ENCODE data around the gene ZBTB7C. TPM values are rescaled to one million over a fixed set of nuclear protein-coding genes. Genes with fewer than 3 reads are reported as not detected.

The ZBTB7C gene
- total and polyA plus RNA-seq, 2 of the 8 experiments (the other 6 are each of a cell fraction or from before 2014, with no cell fraction given), result 0.15 to 0.45 TPM

GRCh38 chr18:48413342-48413741 lies 4.2 kb upstream of the ZBTB7C start:
- H3K23me2 ChIP-seq (ENCODE audit: low read depth, low read length), result peaks cover 11% of the 10 kb centered on the region; the same call in 1 of the 2 replicates
- no peaks in the 10 kb centered on the region for H3K79me2 ChIP-seq (ENCODE audit: control insufficient read depth in 1 of 2, insufficient read depth in 2 of 2, low read length in 2 of 2)
- no peak overlapping the region for H4K5ac ChIP-seq (ENCODE audit: insufficient read length, low read depth, low read length)
- H2BK5ac ChIP-seq (ENCODE audit: low read depth, low read length), result no peak overlapping the region
- no peak overlapping the region for H3K27ac ChIP-seq (ENCODE audit: low read depth, low read length)
- no peak overlapping the region for H2AFZ ChIP-seq (ENCODE audit: low read length)
- POLR2A ChIA-PET (ENCODE audit: partially characterized antibody), result no interaction called here
- H3K14ac ChIP-seq (ENCODE audit: insufficient read length), result no peak overlapping the region
- no peak overlapping the region for H3K18ac ChIP-seq (ENCODE audit: extremely low read depth, low read length)
- H3K4me3 ChIP-seq (ENCODE audit: extremely low read depth in 1 of 4, insufficient read depth in 2 of 4, low read depth in 3 of 4, low read length in 4 of 4), result no peak overlapping the region
- H3K56ac ChIP-seq (replicated peaks; ENCODE audit: insufficient read length, low read depth, low read length), result no peak overlapping the region
- DNase-seq (ENCODE audit: low read depth in 1 of 2, low spot score in 2 of 2) (no peak), FAIRE-seq (no peak)
- peaks cover 0 to 1% of the 10 kb centered on the region in 2 experiments for H4K20me1 ChIP-seq (replicated peaks in 1 of 2; ENCODE audit: control insufficient read depth in 1 of 2, insufficient read depth in 2 of 2, low read length in 2 of 2)
- H2BK15ac ChIP-seq (ENCODE audit: low read length), result no peak overlapping the region
- H3K27me3 ChIP-seq (replicated peaks in 1 of 4; ENCODE audit: control insufficient read depth in 3 of 4, extremely low read depth in 1 of 4, insufficient read depth in 3 of 4, low read length in 3 of 4), result peaks cover 2 to 30% (median 22%) of the 10 kb centered on the region in 4 experiments
- no peak overlapping the region for H3K4ac ChIP-seq (replicated peaks; ENCODE audit: insufficient read length, low read depth, low read length)
- no peak overlapping the region for H2AK5ac ChIP-seq (ENCODE audit: low read depth, low read length)
- no peak overlapping the region for H2BK20ac ChIP-seq (ENCODE audit: low read length)
- H3K23ac ChIP-seq (ENCODE audit: insufficient read length), result no peak overlapping the region
- no peak overlapping the region for H2BK12ac ChIP-seq (ENCODE audit: low read depth, low read length)
- no peak overlapping the region for H4K8ac ChIP-seq (ENCODE audit: extremely low read depth, insufficient read depth, low read length)
- WGBS, 2 experiments (ENCODE audit: extremely low coverage in 1 of 2, insufficient coverage in 1 of 2, insufficient read length in 1 of 2, insufficient replicate concordance in 2 of 2, low coverage in 1 of 2, low lambda C conversion rate in 2 of 2, missing lambda C conversion rate in 1 of 2), result 88% methylated on average over 3 of the region's 3 CpGs; no CpG with 5 or more reads in 1 of the 2 experiments
- no peak overlapping the region for H3K4me2 ChIP-seq (ENCODE audit: insufficient read depth in 1 of 2, low read depth in 2 of 2, low read length in 2 of 2)
- H3K36me3 ChIP-seq (ENCODE audit: control insufficient read depth in 2 of 4, insufficient read depth in 4 of 4, low read length in 3 of 4), result no peaks in the 10 kb centered on the region
- H4K91ac ChIP-seq (replicated peaks; ENCODE audit: insufficient read length, low read length), result no peak overlapping the region
- no peaks in the 10 kb centered on the region for H3K9me3 ChIP-seq (ENCODE audit: insufficient read depth in 2 of 2, low read depth in 1 of 2, low read length in 1 of 2)
- no peaks in the 10 kb centered on the region for H3K79me1 ChIP-seq (ENCODE audit: low read depth, low read length)
- CTCF ChIA-PET (ENCODE audit: partially characterized antibody), result interaction anchor here (0.6 to 1.9 kb wide), 9 partner anchors 9 to 184 kb away, joined by 3 to 10 read pairs (median 3); no protein-coding TSS in a partner anchor
- H3K4me1 ChIP-seq (replicated peaks in 1 of 4; ENCODE audit: control insufficient read depth in 3 of 4, insufficient read depth in 4 of 4, low read length in 3 of 4), result peaks cover 0 to 5% (median 2%) of the 10 kb centered on the region in 4 experiments; a peak in 2 of 7 replicates
- H2BK120ac ChIP-seq (replicated peaks; ENCODE audit: low read depth, low read length), result no peak overlapping the region
- H3K9ac ChIP-seq (replicated peaks in 1 of 4; ENCODE audit: extremely low read depth in 1 of 4, low read depth in 3 of 4, low read length in 3 of 4), result no peak overlapping the region
- TF ChIP-seq RAD21 (IDR thresholded peaks at IDR 0.05 in 1 of 2, conservative IDR thresholded peaks at IDR 0.05 in 1 of 2; ENCODE audit: low read depth in 2 of 2, low read length in 2 of 2), result no peak
- TF ChIP-seq SP4 (IDR thresholded peaks at IDR 0.05; ENCODE audit: low read length), result no peak
- TF ChIP-seq EGR1 (IDR thresholded peaks at IDR 0.05; ENCODE audit: borderline replicate concordance, low read depth, low read length), result no peak
- no peak for TF ChIP-seq KDM4A (IDR thresholded peaks at IDR 0.05; ENCODE audit: low read depth, low read length, severe bottlenecking)
- TF ChIP-seq CTBP2 (IDR thresholded peaks at IDR 0.05; ENCODE audit: borderline replicate concordance, insufficient read depth, insufficient read length, low read length), result no peak
- no peak for TF ChIP-seq EZH2 (IDR thresholded peaks at IDR 0.05; ENCODE audit: low read depth, low read length, severe bottlenecking)
- no peak for TF ChIP-seq CBX5 (IDR thresholded peaks at IDR 0.05; ENCODE audit: low read depth, low read length)
- no peak for TF ChIP-seq JUND (IDR thresholded peaks at IDR 0.05; ENCODE audit: low read length)
- TF ChIP-seq PHF8 (conservative IDR thresholded peaks at IDR 0.05; ENCODE audit: low read depth, low read length), result no peak
- no peak for TF ChIP-seq CBX8 (IDR thresholded peaks at IDR 0.05; ENCODE audit: borderline replicate concordance, low read depth, low read length)
- no peak for TF ChIP-seq SIX5 (IDR thresholded peaks at IDR 0.05; ENCODE audit: low read depth, low read length)
- no peak for TF ChIP-seq USF2 (IDR thresholded peaks at IDR 0.05; ENCODE audit: low read length)
- TF ChIP-seq CEBPB (IDR thresholded peaks at IDR 0.05; ENCODE audit: low read depth, low read length), result no peak
